Fibroblast of peridontal ligament (primary cell): ENCODE results near the gene SIX1.

ENCODE experiments used
- DNase-seq: peaks from one replicate; pipeline ENCODE4 v3.0.0-alpha.2; 2010; ENCODE audit errors: extremely low read depth

The SIX1 gene

DNA sequence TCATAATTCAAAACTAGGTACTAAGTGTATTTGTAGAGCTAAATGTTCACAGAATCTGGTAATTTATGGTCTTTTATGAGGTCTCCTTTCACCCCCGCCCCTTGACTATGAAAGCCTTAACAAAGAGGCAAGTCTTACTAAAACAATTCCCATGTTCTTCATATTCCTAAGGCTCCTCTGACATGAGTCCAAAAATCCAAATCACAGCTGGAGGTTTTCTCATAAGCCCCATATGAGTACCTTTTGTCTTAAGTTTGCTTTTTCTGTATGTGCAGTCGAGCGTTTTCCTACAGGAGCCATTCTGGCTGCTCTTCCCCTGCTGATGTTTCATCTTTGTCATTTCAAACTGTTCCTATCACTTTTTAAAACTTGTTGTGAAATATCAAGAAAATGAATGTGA, 55.2 kb downstream of the SIX1 start:
- DNase-seq, result no peak
